Suprapubic skin (tissue), 4 donors: ENCODE measurements around the gene PAQR5. TPM values are rescaled to one million over a fixed set of nuclear protein-coding genes. Genes with fewer than 3 reads are reported as not detected.

Experiments
- DNase-seq, 2 donors: peaks; one replicate each; pipeline ENCODE4 v3.0.0-alpha.2; 2019; ENCODE audit warnings: low spot score in 2 of 2
- H3K27ac ChIP-seq: fragments of 200-600 bp; sonication (generic); one replicate; pipeline ENCODE4 v1.5.1; 2019
- H3K27me3 ChIP-seq: fragments of 200-600 bp; sonication (generic); one replicate; pipeline ENCODE4 v1.5.1; 2019
- H3K36me3 ChIP-seq: fragments of 200-600 bp; sonication (generic); one replicate; pipeline ENCODE4 v1.5.1; 2019
- H3K4me1 ChIP-seq: fragments of 200-600 bp; sonication (generic); one replicate; pipeline ENCODE4 v1.5.1; 2019
- H3K4me3 ChIP-seq: fragments of 200-600 bp; sonication (generic); one replicate; pipeline ENCODE4 v1.5.1; 2019; ENCODE audit warnings: mild to moderate bottlenecking
- H3K9me3 ChIP-seq: fragments of 200-600 bp; sonication (generic); one replicate; pipeline ENCODE4 v1.5.1; 2019
- CTCF ChIP-seq, 2 donors: fragments of 200-600 bp in 1 of 2; fragments of 450-650 bp in 1 of 2; sonication (generic) in 1 of 2; IDR thresholded peaks; one replicate each; pipeline ENCODE4 v1.5.1; 2016 to 2019; ENCODE audit warnings: antibody characterized with exemption in 2 of 2, mild to moderate bottlenecking in 1 of 2, moderate library complexity in 1 of 2
- EP300 ChIP-seq: sonication (generic); formaldehyde crosslinking; IDR thresholded peaks from one replicate; pipeline ENCODE4 v1.6.1; 2017; ENCODE audit warnings: antibody characterized with exemption
- POLR2A ChIP-seq, 2 donors: fragments of 450-650 bp; IDR thresholded peaks; one replicate each; pipeline ENCODE4 v1.6.1; 2017; ENCODE audit warnings: antibody characterized with exemption in 2 of 2, mild to moderate bottlenecking in 2 of 2, moderate library complexity in 2 of 2
- POLR2AphosphoS5 ChIP-seq, 3 donors: sonication (generic); formaldehyde crosslinking; IDR thresholded peaks; one replicate each; pipeline ENCODE4 v1.6.1; 2017; ENCODE audit warnings: antibody characterized with exemption in 3 of 3
- WGBS: methylation state at CpG from one replicate; pipeline ENCODE4 v1.1.5; 2018; 5-methylcytosine and 5-hydroxymethylcytosine counted together
- total RNA-seq, 4 donors: library from RNA; depleted of rRNA; stranded (reverse); fragments of >200 nt; gene quantifications; one replicate each; pipeline ENCODE4 v1.1.0, GENCODE V29; 2016

Gene PAQR5
- total RNA-seq, 4 donors from 2014 or later: 2.5 to 22.4 (median 9.3) TPM

- no peaks in the 10 kb centered on the region for H3K4me1 ChIP-seq
- no peak overlapping the region for H3K4me3 ChIP-seq
- H3K27me3 ChIP-seq: no peaks in the 10 kb centered on the region
- H3K9me3 ChIP-seq: no peaks in the 10 kb centered on the region
- DNase-seq: no peak
- 83% methylated on average over 6 of the region's 6 CpGs for WGBS
- H3K27ac ChIP-seq: no peak overlapping the region
- no peak for TF ChIP-seq CTCF (IDR thresholded peaks at IDR 0.05)
- TF ChIP-seq POLR2A (IDR thresholded peaks at IDR 0.05): no peak
- TF ChIP-seq EP300: no peak
- peaks cover 6% of the 10 kb centered on the region for H3K36me3 ChIP-seq
Measured at GRCh38 chr15:69272891-69273290, 25.8 kb upstream of the PAQR5 start.

GRCh38 chr15:69275074-69275670 lies 23.5 kb upstream of the PAQR5 start:
- Histone ChIP-seq H3K27me3 (no peaks in the 10 kb centered on the region), H3K4me3 (no peak overlapping the region), H3K9me3 (no peaks in the 10 kb centered on the region), H3K4me1 (no peaks in the 10 kb centered on the region), H3K36me3 (no peaks in the 10 kb centered on the region), H3K27ac (no peak overlapping the region)
- 74% methylated on average over 4 of the region's 4 CpGs for WGBS
- no peak for DNase-seq
- no peak for TF ChIP-seq POLR2A (IDR thresholded peaks at IDR 0.05)
- TF ChIP-seq CTCF (IDR thresholded peaks at IDR 0.05): no peak
- TF ChIP-seq EP300: no peak
- no peak for TF ChIP-seq POLR2AphosphoS5 (IDR thresholded peaks at IDR 0.05)

GRCh38 chr15:69275933-69276560 lies 22.7 kb upstream of the PAQR5 start:
- Histone ChIP-seq H3K4me3 (no peak overlapping the region), H3K27me3 (no peaks in the 10 kb centered on the region), H3K36me3 (no peaks in the 10 kb centered on the region), H3K27ac (no peak overlapping the region), H3K4me1 (no peaks in the 10 kb centered on the region), H3K9me3 (no peaks in the 10 kb centered on the region)
- TF ChIP-seq POLR2A (IDR thresholded peaks at IDR 0.05) (no peak), CTCF (IDR thresholded peaks at IDR 0.05) (no peak), POLR2AphosphoS5 (IDR thresholded peaks at IDR 0.05) (no peak), EP300 (no peak)
- WGBS: 67% methylated on average over 9 of the region's 9 CpGs
- DNase-seq: no peak

- H3K36me3 ChIP-seq: no peaks in the 10 kb centered on the region
- TF ChIP-seq POLR2AphosphoS5 (IDR thresholded peaks at IDR 0.05) (no peak), EP300 (no peak), CTCF (IDR thresholded peaks at IDR 0.05) (no peak), POLR2A (IDR thresholded peaks at IDR 0.05) (no peak)
- DNase-seq: no peak
- no peaks in the 10 kb centered on the region for H3K27me3 ChIP-seq
- H3K9me3 ChIP-seq: no peaks in the 10 kb centered on the region
- H3K27ac ChIP-seq: no peak overlapping the region
- 82% methylated on average over 9 of the region's 9 CpGs for WGBS
- no peak overlapping the region for H3K4me3 ChIP-seq
- H3K4me1 ChIP-seq: no peaks in the 10 kb centered on the region
Measured at GRCh38 chr15:69277316-69277715, 21.4 kb upstream of the PAQR5 start.

- Histone ChIP-seq H3K4me1 (no peaks in the 10 kb centered on the region), H3K9me3 (no peaks in the 10 kb centered on the region), H3K27ac (no peak overlapping the region), H3K4me3 (no peak overlapping the region), H3K36me3 (no peaks in the 10 kb centered on the region), H3K27me3 (no peaks in the 10 kb centered on the region)
- no peak for TF ChIP-seq POLR2AphosphoS5 (IDR thresholded peaks at IDR 0.05)
- no peak for TF ChIP-seq EP300
- no peak for TF ChIP-seq POLR2A (IDR thresholded peaks at IDR 0.05)
- no peak for TF ChIP-seq CTCF (IDR thresholded peaks at IDR 0.05)
- DNase-seq: no peak
- WGBS: 93% methylated on average over 7 of the region's 7 CpGs
Measured at GRCh38 chr15:69279636-69280035, 19.1 kb upstream of the PAQR5 start.
